ENCODE results near the gene GANC. TPM values are rescaled to one million over a fixed set of nuclear protein-coding genes. Genes with fewer than 3 reads are reported as not detected.

GANC gene
- polyA plus RNA-seq, 2 of the 4 experiments (the other 2 are of a cell fraction): 8.0 to 9.4 TPM

GRCh38 chr15:42392309-42393024, 119.5 kb downstream of the GANC start:
- Histone ChIP-seq H3K4me3 (no peak overlapping the region), H3K27ac (no peak overlapping the region), H3K4me2 (no peak overlapping the region), H3K9me3 (no peaks in the 10 kb centered on the region), H3K4me1 (no peaks in the 10 kb centered on the region)
- no peak for DNase-seq (ENCODE audit: low read depth in 1 of 2, low spot score in 1 of 2)
- no peak for ATAC-seq
- 80% methylated on average over 11 of the region's 11 CpGs for WGBS (ENCODE audit: missing lambda C conversion rate)
- CTCF ChIA-PET: no interaction called here
- TF ChIP-seq HOXB5 (CRISPR knock-in tag; IDR thresholded peaks at IDR 0.05): no peak
- POLR2A ChIA-PET: no interaction called here
- no peak for FAIRE-seq

- FAIRE-seq (no peak), ATAC-seq (no peak), DNase-seq (ENCODE audit: low read depth in 1 of 2, low spot score in 1 of 2) (no peak)
- CTCF ChIA-PET: no interaction called here
- POLR2A ChIA-PET: no interaction called here
- Histone ChIP-seq H3K27ac (no peak overlapping the region), H3K9me3 (no peaks in the 10 kb centered on the region), H3K4me2 (no peak overlapping the region), H3K4me1 (no peaks in the 10 kb centered on the region), H3K4me3 (no peak overlapping the region)
- TF ChIP-seq HEYL (CRISPR knock-in tag; IDR thresholded peaks at IDR 0.05) (no peak), NPAS2 (CRISPR knock-in tag; IDR thresholded peaks at IDR 0.05; ENCODE audit: borderline replicate concordance) (no peak), EHMT2 (IDR thresholded peaks at IDR 0.05; ENCODE audit: low read depth) (no peak), CBX2 (IDR thresholded peaks at IDR 0.05; ENCODE audit: borderline replicate concordance, low read depth) (no peak), PBX3 (IDR thresholded peaks at IDR 0.05) (no peak), BHLHE40 (IDR thresholded peaks at IDR 0.05; ENCODE audit: low read depth, low read length) (no peak), MAZ (IDR thresholded peaks at IDR 0.05; ENCODE audit: borderline replicate concordance, low read depth, low read length) (no peak)
- TF ChIP-seq, protein P1, sequence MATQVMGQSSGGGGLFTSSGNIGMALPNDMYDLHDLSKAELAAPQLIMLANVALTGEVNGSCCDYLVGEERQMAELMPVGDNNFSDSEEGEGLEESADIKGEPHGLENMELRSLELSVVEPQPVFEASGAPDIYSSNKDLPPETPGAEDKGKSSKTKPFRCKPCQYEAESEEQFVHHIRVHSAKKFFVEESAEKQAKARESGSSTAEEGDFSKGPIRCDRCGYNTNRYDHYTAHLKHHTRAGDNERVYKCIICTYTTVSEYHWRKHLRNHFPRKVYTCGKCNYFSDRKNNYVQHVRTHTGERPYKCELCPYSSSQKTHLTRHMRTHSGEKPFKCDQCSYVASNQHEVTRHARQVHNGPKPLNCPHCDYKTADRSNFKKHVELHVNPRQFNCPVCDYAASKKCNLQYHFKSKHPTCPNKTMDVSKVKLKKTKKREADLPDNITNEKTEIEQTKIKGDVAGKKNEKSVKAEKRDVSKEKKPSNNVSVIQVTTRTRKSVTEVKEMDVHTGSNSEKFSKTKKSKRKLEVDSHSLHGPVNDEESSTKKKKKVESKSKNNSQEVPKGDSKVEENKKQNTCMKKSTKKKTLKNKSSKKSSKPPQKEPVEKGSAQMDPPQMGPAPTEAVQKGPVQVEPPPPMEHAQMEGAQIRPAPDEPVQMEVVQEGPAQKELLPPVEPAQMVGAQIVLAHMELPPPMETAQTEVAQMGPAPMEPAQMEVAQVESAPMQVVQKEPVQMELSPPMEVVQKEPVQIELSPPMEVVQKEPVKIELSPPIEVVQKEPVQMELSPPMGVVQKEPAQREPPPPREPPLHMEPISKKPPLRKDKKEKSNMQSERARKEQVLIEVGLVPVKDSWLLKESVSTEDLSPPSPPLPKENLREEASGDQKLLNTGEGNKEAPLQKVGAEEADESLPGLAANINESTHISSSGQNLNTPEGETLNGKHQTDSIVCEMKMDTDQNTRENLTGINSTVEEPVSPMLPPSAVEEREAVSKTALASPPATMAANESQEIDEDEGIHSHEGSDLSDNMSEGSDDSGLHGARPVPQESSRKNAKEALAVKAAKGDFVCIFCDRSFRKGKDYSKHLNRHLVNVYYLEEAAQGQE (IDR thresholded peaks at IDR 0.05): no peak
- 73% methylated on average over 10 of the region's 13 CpGs for WGBS (ENCODE audit: missing lambda C conversion rate)
Observed at GRCh38 chr15:42394106-42394505, 121.1 kb downstream of the GANC start.

DNA sequence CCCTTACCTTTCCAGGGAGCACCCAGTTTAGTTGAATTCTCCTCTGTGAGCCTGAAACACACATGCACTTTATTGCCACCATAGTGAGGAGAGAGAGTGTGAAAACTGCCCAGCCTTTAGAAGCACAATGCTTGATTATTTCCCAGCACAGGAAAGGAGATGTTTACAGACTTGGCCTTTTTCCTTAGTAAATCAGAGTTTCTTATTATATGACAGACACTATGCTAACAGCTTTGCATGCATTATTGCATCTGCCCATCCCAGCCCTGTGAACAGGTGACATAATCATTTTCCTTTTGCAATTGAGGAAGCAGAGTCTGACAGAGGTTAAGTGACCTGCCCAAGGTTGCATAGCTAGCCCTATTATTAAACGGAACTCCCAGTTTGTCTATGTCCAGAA, 122.8 kb downstream of the GANC start:
- CTCF ChIA-PET: interaction anchor here (0.7 to 2.4 kb wide), 2 partner anchors 10 to 44 kb away, joined by 3 to 7 read pairs; no protein-coding TSS in a partner anchor
- DNase-seq (ENCODE audit: low read depth in 1 of 2, low spot score in 1 of 2): no peak
- Histone ChIP-seq H3K4me2 (no peak overlapping the region), H3K4me1 (no peaks in the 10 kb centered on the region), H3K27ac (no peak overlapping the region), H3K9me3 (no peaks in the 10 kb centered on the region), H3K4me3 (no peak overlapping the region)
- no peak for ATAC-seq
- no peak for TF ChIP-seq POLR2A (IDR thresholded peaks at IDR 0.05; ENCODE audit: low read length)
- no peak for TF ChIP-seq RNF2 (IDR thresholded peaks at IDR 0.05; ENCODE audit: borderline replicate concordance, low read depth)
- WGBS (ENCODE audit: missing lambda C conversion rate): 56% methylated on average over 1 of the region's 1 CpG
- POLR2A ChIA-PET: no interaction called here
- FAIRE-seq: no peak

DNA sequence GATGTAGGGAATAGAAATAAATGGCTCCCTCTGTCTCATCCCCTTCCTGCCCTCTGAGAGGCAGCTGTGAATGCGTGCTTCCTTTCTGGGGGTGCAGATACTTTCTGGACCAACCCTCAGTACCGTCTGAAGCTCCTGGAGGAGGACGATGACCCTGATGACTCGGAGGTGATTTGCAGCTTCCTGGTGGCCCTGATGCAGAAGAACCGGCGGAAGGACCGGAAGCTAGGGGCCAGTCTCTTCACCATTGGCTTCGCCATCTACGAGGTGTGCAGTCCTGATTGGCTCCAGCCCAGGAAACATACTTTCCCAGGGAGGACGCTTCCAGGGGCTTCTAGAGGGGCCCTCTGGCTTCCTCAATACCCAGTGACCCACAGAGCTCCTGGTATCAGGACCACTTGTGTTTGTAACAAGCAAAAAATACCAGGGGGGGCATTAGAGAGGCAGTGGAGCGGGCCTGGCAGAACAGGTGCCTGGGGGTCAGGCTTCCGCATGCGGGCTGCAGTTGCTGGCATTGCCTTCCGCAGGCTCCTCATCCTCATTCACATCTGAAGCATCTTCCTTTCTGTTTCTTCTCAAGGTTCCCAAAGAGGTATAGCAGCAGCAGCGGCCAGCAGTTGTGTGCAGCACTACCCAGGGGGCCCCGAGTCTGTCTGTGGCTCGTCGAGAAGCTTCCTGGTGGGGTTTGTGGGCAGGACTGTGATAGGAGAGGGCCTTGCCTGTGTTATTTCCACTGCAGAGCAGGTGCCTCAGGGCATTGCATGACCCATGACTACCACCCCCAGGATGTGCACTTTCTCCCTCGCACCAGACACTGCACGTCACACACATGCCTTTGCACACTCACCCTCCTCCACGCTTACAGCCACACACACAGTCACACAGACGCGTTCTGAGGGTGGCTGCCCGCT, 128.8 kb downstream of the GANC start:
- FAIRE-seq (no peak), DNase-seq (ENCODE audit: low read depth in 1 of 2, low spot score in 1 of 2) (no peak), ATAC-seq (no peak)
- TF ChIP-seq HES2 (IDR thresholded peaks at IDR 0.05): no peak
- no peak for TF ChIP-seq NR3C1 (IDR thresholded peaks at IDR 0.05)
- TF ChIP-seq HOXB13 (CRISPR knock-in tag; IDR thresholded peaks at IDR 0.05; ENCODE audit: low read depth): no peak
- no peak for TF ChIP-seq ZSCAN20 (CRISPR knock-in tag; IDR thresholded peaks at IDR 0.05)
- TF ChIP-seq HMGXB4 (CRISPR knock-in tag; IDR thresholded peaks at IDR 0.05; ENCODE audit: borderline replicate concordance): no peak
- no peak for TF ChIP-seq PHF8 (IDR thresholded peaks at IDR 0.05; ENCODE audit: borderline replicate concordance, low read depth)
- TF ChIP-seq FOSB (CRISPR knock-in tag; IDR thresholded peaks at IDR 0.05): no peak
- no peak for TF ChIP-seq SMC3 (IDR thresholded peaks at IDR 0.05)
- TF ChIP-seq HEYL (CRISPR knock-in tag; IDR thresholded peaks at IDR 0.05): no peak
- TF ChIP-seq FOSL2 (IDR thresholded peaks at IDR 0.05): no peak
- no peak for TF ChIP-seq FOSL2 (CRISPR knock-in tag; IDR thresholded peaks at IDR 0.05)
- no peak for TF ChIP-seq CEBPB (IDR thresholded peaks at IDR 0.05)
- no peak overlapping the region for H3K4me3 ChIP-seq
- WGBS (ENCODE audit: missing lambda C conversion rate): 80% methylated on average over 22 of the region's 24 CpGs
- no peak overlapping the region for H3K4me2 ChIP-seq
- CTCF ChIA-PET: no interaction called here
- H3K9me3 ChIP-seq: no peaks in the 10 kb centered on the region
- H3K27ac ChIP-seq: no peak overlapping the region
- H3K4me1 ChIP-seq: no peaks in the 10 kb centered on the region
- POLR2A ChIA-PET: no interaction called here

Data from A549 (cell line).